Measurements from ENCODE around the gene TBC1D5. TPM values are rescaled to one million over a fixed set of nuclear protein-coding genes. Genes with fewer than 3 reads are reported as not detected.

The TBC1D5 gene
- total RNA-seq, 1 experiment from 2014 or later = 33.9 TPM

GRCh38 chr3:17752876-17753631 is 10.6 kb upstream of the TBC1D5 start:
- BruUV-seq (replicated peaks) = no TSS peak
- Histone ChIP-seq H3K27me3 (ENCODE audit: insufficient read depth, low read length) (no peaks in the 10 kb centered on the region), H3K4me3 (replicated peaks in 1 of 2; ENCODE audit: low read depth in 1 of 2, low read length in 2 of 2) (no peak overlapping the region), H3K79me2 (ENCODE audit: insufficient read depth, low read length) (no peaks in the 10 kb centered on the region), H4K20me1 (ENCODE audit: insufficient read depth) (no peaks in the 10 kb centered on the region), H2AFZ (ENCODE audit: low read depth, low read length, poor library complexity, severe bottlenecking) (no peak overlapping the region), H3K36me3 (ENCODE audit: control insufficient read depth in 1 of 2, insufficient read depth in 2 of 2, low read length in 2 of 2) (no peaks in the 10 kb centered on the region), H3K4me1 (ENCODE audit: control insufficient read depth in 1 of 2, insufficient read depth in 2 of 2, low read length in 2 of 2) (no peaks in the 10 kb centered on the region), H3K4me2 (ENCODE audit: low read length) (no peak overlapping the region), H3K9ac (ENCODE audit: low read length) (no peak overlapping the region), H3K27ac (ENCODE audit: low read depth, low read length) (no peak overlapping the region), H3K9me2 (ENCODE audit: insufficient read depth) (no peaks in the 10 kb centered on the region), H3K9me3 (ENCODE audit: control insufficient read depth in 1 of 2, insufficient read depth in 1 of 2, low read depth in 1 of 2, low read length in 2 of 2) (no peaks in the 10 kb centered on the region)
- TF ChIP-seq MAX (IDR thresholded peaks at IDR 0.05) (no peak), YY1 (IDR thresholded peaks at IDR 0.05; ENCODE audit: extremely low read depth, insufficient replicate concordance, low read depth, low read length) (no peak), SP1 (IDR thresholded peaks at IDR 0.05; ENCODE audit: low read depth) (no peak), SIN3A (IDR thresholded peaks at IDR 0.05; ENCODE audit: low read depth) (no peak), FOSL1 (IDR thresholded peaks at IDR 0.05; ENCODE audit: low read depth) (no peak)
- TF ChIP-seq, protein P1, sequence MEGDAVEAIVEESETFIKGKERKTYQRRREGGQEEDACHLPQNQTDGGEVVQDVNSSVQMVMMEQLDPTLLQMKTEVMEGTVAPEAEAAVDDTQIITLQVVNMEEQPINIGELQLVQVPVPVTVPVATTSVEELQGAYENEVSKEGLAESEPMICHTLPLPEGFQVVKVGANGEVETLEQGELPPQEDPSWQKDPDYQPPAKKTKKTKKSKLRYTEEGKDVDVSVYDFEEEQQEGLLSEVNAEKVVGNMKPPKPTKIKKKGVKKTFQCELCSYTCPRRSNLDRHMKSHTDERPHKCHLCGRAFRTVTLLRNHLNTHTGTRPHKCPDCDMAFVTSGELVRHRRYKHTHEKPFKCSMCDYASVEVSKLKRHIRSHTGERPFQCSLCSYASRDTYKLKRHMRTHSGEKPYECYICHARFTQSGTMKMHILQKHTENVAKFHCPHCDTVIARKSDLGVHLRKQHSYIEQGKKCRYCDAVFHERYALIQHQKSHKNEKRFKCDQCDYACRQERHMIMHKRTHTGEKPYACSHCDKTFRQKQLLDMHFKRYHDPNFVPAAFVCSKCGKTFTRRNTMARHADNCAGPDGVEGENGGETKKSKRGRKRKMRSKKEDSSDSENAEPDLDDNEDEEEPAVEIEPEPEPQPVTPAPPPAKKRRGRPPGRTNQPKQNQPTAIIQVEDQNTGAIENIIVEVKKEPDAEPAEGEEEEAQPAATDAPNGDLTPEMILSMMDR (IDR thresholded peaks at IDR 0.05 in 2 of 3, conservative IDR thresholded peaks at IDR 0.05 in 1 of 3; ENCODE audit: borderline replicate concordance in 1 of 3, insufficient read depth in 1 of 3, low read depth in 2 of 3, low read length in 2 of 3) = no peak
- ChIA-PET RAD21 (ENCODE audit: low non-redundant PET in 1 of 2, low total read pairs in 2 of 2, uncharacterized antibody in 2 of 2, unreplicated experiment in 2 of 2) (no interaction called here), POLR2A (no interaction called here), CTCF (no interaction called here)
- DNase-seq (ENCODE audit: low read depth, low spot score) = no peak
- intact Hi-C loops (cut with micrococcal nuclease) = no loop called here
- no peak for ATAC-seq

DNA sequence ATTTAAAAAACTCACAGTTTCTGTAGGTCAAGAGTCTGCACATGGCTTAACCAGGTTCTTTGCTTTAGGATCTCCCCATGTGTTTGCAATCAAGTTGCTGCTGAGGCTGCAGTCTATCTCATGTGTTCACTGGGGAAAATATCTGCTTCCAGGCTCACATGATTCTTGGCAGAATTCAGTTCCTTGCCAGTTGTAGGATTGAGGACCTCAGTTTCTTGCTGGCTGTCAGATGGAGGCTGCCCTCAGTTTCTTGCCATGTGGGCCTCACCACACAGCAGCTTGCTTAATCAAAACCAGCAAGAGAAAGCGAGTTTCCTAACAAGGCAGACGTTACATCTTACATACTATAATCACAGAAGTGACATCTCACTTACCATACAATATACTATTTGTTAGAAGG is 10.0 kb upstream of the TBC1D5 start:
- Histone ChIP-seq H3K4me2 (ENCODE audit: low read length) (no peak overlapping the region), H3K4me3 (replicated peaks in 1 of 2; ENCODE audit: low read depth in 1 of 2, low read length in 2 of 2) (no peak overlapping the region), H3K27ac (ENCODE audit: low read depth, low read length) (no peak overlapping the region), H3K79me2 (ENCODE audit: insufficient read depth, low read length) (no peaks in the 10 kb centered on the region), H4K20me1 (ENCODE audit: insufficient read depth) (no peaks in the 10 kb centered on the region), H3K36me3 (ENCODE audit: control insufficient read depth in 1 of 2, insufficient read depth in 2 of 2, low read length in 2 of 2) (no peaks in the 10 kb centered on the region), H2AFZ (ENCODE audit: low read depth, low read length, poor library complexity, severe bottlenecking) (no peak overlapping the region), H3K4me1 (ENCODE audit: control insufficient read depth in 1 of 2, insufficient read depth in 2 of 2, low read length in 2 of 2) (no peaks in the 10 kb centered on the region), H3K27me3 (ENCODE audit: insufficient read depth, low read length) (no peaks in the 10 kb centered on the region), H3K9me3 (ENCODE audit: control insufficient read depth in 1 of 2, insufficient read depth in 1 of 2, low read depth in 1 of 2, low read length in 2 of 2) (no peaks in the 10 kb centered on the region), H3K9me2 (ENCODE audit: insufficient read depth) (no peaks in the 10 kb centered on the region), H3K9ac (ENCODE audit: low read length) (no peak overlapping the region)
- ATAC-seq (no peak), DNase-seq (ENCODE audit: low read depth, low spot score) (no peak)
- intact Hi-C loops (cut with micrococcal nuclease) = no loop called here
- no TSS peak for BruUV-seq (replicated peaks)
- TF ChIP-seq TCF7L2 (IDR thresholded peaks at IDR 0.05; ENCODE audit: borderline replicate concordance, extremely low read depth, insufficient read depth, insufficient read length) (no peak), CEBPB (IDR thresholded peaks at IDR 0.05; ENCODE audit: low read depth) (no peak), POLR2A (IDR thresholded peaks at IDR 0.05; ENCODE audit: borderline replicate concordance, extremely low read depth, insufficient read depth, insufficient read length) (no peak), SRF (IDR thresholded peaks at IDR 0.05; ENCODE audit: low read depth) (no peak)
- POLR2A ChIA-PET = no interaction called here
- CTCF ChIA-PET = no interaction called here
- RAD21 ChIA-PET (ENCODE audit: low non-redundant PET in 1 of 2, low total read pairs in 2 of 2, uncharacterized antibody in 2 of 2, unreplicated experiment in 2 of 2) = no interaction called here

Measured in HCT116 (cell line).